Right ventricle myocardium superior (tissue), 1 donor: ENCODE data around the gene CGNL1. TPM values are rescaled to one million over a fixed set of nuclear protein-coding genes. Genes with fewer than 3 reads are reported as not detected.
A peak's percentile ranks its signal among the peaks of the same experiment; 100 is the strongest.

Experiments used
- ATAC-seq: fragments of 200-7000 bp; cut with Tn5 transposase; one replicate; pipeline ENCODE4 v1.9.1; 2020; ENCODE audit warnings: mild to moderate bottlenecking; ENCODE audit not compliant: poor library complexity
- DNase-seq: peaks from one replicate; pipeline ENCODE4 v3.0.0-alpha.2; 2020
- intact Hi-C: fragments of 100-400 bp; cut with DNase I; formaldehyde crosslinking; loops from one replicate; pipeline ENCODE4 v1.11.2; 2022
- total RNA-seq: library from RNA; stranded (reverse); fragmentation: NEBNext Ultra II Directional; extraction: Animal tissue kit (Norgen Biotek cat#: 25700); gene quantifications from one replicate; pipeline ENCODE4 v1.2.1, GENCODE V29; 2021
- donor health status: DM: no; HTN: yes; CAD: no; lungs with severe emphysema.

The CGNL1 gene
- total RNA-seq, 1 donor from 2014 or later, result 11.2 TPM

- ATAC-seq (no peak), DNase-seq (no peak)
- intact Hi-C loops, result no loop called here
These were observed 29.9 kb downstream of the CGNL1 start for GRCh38 chr15:57406062-57406772.

GRCh38 chr15:57410373-57410772 lies 34.1 kb downstream of the CGNL1 start:
- ATAC-seq, result peak; percentile 27
- DNase-seq, result no peak
- intact Hi-C loops, result no loop called here

GRCh38 chr15:57411945-57412768 lies 35.9 kb downstream of the CGNL1 start:
- peak; percentile 90 for ATAC-seq
- intact Hi-C loops, result no loop called here
- peak; percentile 55 for DNase-seq

- peak; percentile 49 for ATAC-seq
- intact Hi-C loops, result no loop called here
These were observed 39.3 kb downstream of the CGNL1 start for GRCh38 chr15:57415602-57416001.

GRCh38 chr15:57418635-57419034 lies 42.3 kb downstream of the CGNL1 start:
- DNase-seq, result no peak
- no peak for ATAC-seq
- intact Hi-C loops, result no loop called here

More at GRCh38 chr15:57415602-57416001, 39.3 kb downstream of the CGNL1 start:
- DNase-seq, result peak; percentile 84

GRCh38 chr15:57419335-57419734 lies 43.0 kb downstream of the CGNL1 start:
- no peak for DNase-seq
- intact Hi-C loops, result no loop called here
- no peak for ATAC-seq

GRCh38 chr15:57421110-57421509 lies 44.8 kb downstream of the CGNL1 start:
- no peak for DNase-seq
- no peak for ATAC-seq
- intact Hi-C loops, result no loop called here

- ATAC-seq (peak; percentile 45), DNase-seq (no peak)
- intact Hi-C loops, result no loop called here
These were observed 45.2 kb downstream of the CGNL1 start for GRCh38 chr15:57421551-57421950.

GRCh38 chr15:57422113-57422754 lies 45.9 kb downstream of the CGNL1 start:
- ATAC-seq, result no peak
- DNase-seq, result no peak
- intact Hi-C loops, result no loop called here

GRCh38 chr15:57423599-57424140 lies 47.4 kb downstream of the CGNL1 start:
- DNase-seq (no peak), ATAC-seq (no peak)
- intact Hi-C loops, result no loop called here

GRCh38 chr15:57424628-57425405 lies 48.5 kb downstream of the CGNL1 start:
- intact Hi-C loops, result no loop called here
- DNase-seq, result no peak
- no peak for ATAC-seq

GRCh38 chr15:57425842-57426241 lies 49.5 kb downstream of the CGNL1 start:
- intact Hi-C loops, result no loop called here

GRCh38 chr15:57427367-57427821 lies 51.1 kb downstream of the CGNL1 start:
- intact Hi-C loops, result no loop called here
- DNase-seq (no peak), ATAC-seq (peak; percentile 84)

More at GRCh38 chr15:57425842-57426241, 49.5 kb downstream of the CGNL1 start:
- ATAC-seq (no peak), DNase-seq (no peak)

- ATAC-seq, result peak; percentile 45
- intact Hi-C loops, result no loop called here
- DNase-seq, result no peak
These were observed 55.9 kb downstream of the CGNL1 start for GRCh38 chr15:57432141-57432741.

GRCh38 chr15:57436166-57436565 lies 59.9 kb downstream of the CGNL1 start:
- intact Hi-C loops, result no loop called here
- ATAC-seq (no peak), DNase-seq (no peak)

GRCh38 chr15:57436961-57437360 lies 60.7 kb downstream of the CGNL1 start:
- ATAC-seq, result peak; percentile 59
- DNase-seq, result no peak
- intact Hi-C loops, result no loop called here

- DNase-seq (no peak), ATAC-seq (no peak)
- intact Hi-C loops, result no loop called here
These were observed 61.3 kb downstream of the CGNL1 start for GRCh38 chr15:57437564-57437963.

- no peak for ATAC-seq
- intact Hi-C loops, result no loop called here
- DNase-seq, result no peak
These were observed 61.9 kb downstream of the CGNL1 start for GRCh38 chr15:57438166-57438565.
